HFF-Myc (cell line): ENCODE data around the gene INSR.

Source experiments
- DNase-seq: peaks from one replicate; pipeline ENCODE4 v3.0.0-alpha.2; 2011; ENCODE audit warnings: low read depth; ENCODE audit errors: extremely low read depth
- H3K4me3 ChIP-seq: replicated peaks from 2 replicates; pipeline ENCODE4 v1.5.1; 2011; ENCODE audit warnings: low read depth, mild to moderate bottlenecking, control low read depth, low read length
- CTCF ChIP-seq: IDR thresholded peaks from 2 replicates; pipeline ENCODE4 v1.5.1; 2012; ENCODE audit warnings: mild to moderate bottlenecking, low read depth, low read length, control low read depth; ENCODE audit errors: missing control alignments

INSR gene

GRCh38 chr19:7104747-7105447, 189.3 kb downstream of the INSR start:
- no peak overlapping the region for H3K4me3 ChIP-seq
- no peak for DNase-seq
- no peak for TF ChIP-seq CTCF

- H3K4me3 ChIP-seq = no peak overlapping the region
- no peak for TF ChIP-seq CTCF
Observed at GRCh38 chr19:7101498-7102253, 192.5 kb downstream of the INSR start.

GRCh38 chr19:7099597-7099921, 194.7 kb downstream of the INSR start:
- DNase-seq = no peak
- peak overlapping the region; percentile 45 for H3K4me3 ChIP-seq
- no peak for TF ChIP-seq CTCF

More at GRCh38 chr19:7101498-7102253, 192.5 kb downstream of the INSR start:
- no peak for DNase-seq

GRCh38 chr19:7098701-7099596, 195.3 kb downstream of the INSR start:
- peak overlapping the region; percentile 45 for H3K4me3 ChIP-seq
- no peak for TF ChIP-seq CTCF
- peak; percentile 79 for DNase-seq

- no peak for DNase-seq
- no peak for TF ChIP-seq CTCF
- peak overlapping the region; percentile 45 for H3K4me3 ChIP-seq
Observed at GRCh38 chr19:7098096-7098495, 196.1 kb downstream of the INSR start.

GRCh38 chr19:7088999-7089398, 205.2 kb downstream of the INSR start:
- no peak for DNase-seq
- no peak overlapping the region for H3K4me3 ChIP-seq
- no peak for TF ChIP-seq CTCF
